ENCODE data around the gene ADAMTS9. TPM values are rescaled to one million over a fixed set of nuclear protein-coding genes. Genes with fewer than 3 reads are reported as not detected.

The ADAMTS9 gene
- total RNA-seq, 1 donor from 2014 or later: 74.1 TPM

DNA sequence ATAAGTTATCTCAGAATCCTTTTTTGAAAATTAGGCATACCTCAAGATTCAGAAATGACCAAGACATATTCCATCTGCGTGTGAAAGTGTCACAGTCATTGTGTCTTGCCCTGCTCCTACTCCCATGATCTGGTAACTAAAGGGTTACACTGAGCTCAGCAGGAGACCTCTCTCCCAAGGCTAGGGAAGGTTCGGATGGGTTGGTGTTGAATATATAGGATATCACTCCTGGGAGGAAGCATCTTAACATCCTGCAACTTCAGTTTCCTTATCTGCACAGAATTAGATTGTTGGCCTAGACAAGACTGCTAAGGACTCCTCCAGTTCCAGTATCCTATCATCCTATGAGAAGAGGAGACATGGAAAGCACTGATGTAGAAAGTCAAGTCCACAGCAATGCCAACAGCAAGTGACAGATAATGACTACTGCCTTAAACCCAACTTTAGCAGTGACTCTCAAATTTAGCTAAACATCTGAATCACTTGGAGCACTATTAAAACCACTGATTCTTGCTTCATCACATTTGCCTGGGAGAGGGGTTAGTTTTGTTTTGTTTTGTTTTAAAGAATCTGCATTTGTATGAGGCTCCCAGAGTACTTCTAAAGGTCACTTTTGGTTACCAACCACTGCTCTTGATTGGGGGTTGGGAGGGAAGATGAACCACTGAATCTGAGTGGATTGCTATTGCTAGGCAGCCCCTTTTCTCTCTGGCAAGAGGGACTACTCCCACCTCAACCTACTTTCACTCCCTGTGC is 9.7 kb downstream of the ADAMTS9 start:
- peaks cover 0 to 17% of the 10 kb centered on the region in 2 donors for H3K36me3 ChIP-seq
- H3K4me1 ChIP-seq: peaks cover 4 to 21% of the 10 kb centered on the region in 2 donors
- no peak for DNase-seq (ENCODE audit: low spot score in 2 of 2)
- H3K27me3 ChIP-seq: no peaks in the 10 kb centered on the region
- no peak overlapping the region for H3K4me3 ChIP-seq
- intact Hi-C loops (cut with DNase I): no loop called here
- peak overlapping the region; percentile 39 to 70 for H3K27ac ChIP-seq
- no peaks in the 10 kb centered on the region for H3K9me3 ChIP-seq
- TF ChIP-seq, protein P1, sequence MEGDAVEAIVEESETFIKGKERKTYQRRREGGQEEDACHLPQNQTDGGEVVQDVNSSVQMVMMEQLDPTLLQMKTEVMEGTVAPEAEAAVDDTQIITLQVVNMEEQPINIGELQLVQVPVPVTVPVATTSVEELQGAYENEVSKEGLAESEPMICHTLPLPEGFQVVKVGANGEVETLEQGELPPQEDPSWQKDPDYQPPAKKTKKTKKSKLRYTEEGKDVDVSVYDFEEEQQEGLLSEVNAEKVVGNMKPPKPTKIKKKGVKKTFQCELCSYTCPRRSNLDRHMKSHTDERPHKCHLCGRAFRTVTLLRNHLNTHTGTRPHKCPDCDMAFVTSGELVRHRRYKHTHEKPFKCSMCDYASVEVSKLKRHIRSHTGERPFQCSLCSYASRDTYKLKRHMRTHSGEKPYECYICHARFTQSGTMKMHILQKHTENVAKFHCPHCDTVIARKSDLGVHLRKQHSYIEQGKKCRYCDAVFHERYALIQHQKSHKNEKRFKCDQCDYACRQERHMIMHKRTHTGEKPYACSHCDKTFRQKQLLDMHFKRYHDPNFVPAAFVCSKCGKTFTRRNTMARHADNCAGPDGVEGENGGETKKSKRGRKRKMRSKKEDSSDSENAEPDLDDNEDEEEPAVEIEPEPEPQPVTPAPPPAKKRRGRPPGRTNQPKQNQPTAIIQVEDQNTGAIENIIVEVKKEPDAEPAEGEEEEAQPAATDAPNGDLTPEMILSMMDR (IDR thresholded peaks at IDR 0.05): no peak

DNA sequence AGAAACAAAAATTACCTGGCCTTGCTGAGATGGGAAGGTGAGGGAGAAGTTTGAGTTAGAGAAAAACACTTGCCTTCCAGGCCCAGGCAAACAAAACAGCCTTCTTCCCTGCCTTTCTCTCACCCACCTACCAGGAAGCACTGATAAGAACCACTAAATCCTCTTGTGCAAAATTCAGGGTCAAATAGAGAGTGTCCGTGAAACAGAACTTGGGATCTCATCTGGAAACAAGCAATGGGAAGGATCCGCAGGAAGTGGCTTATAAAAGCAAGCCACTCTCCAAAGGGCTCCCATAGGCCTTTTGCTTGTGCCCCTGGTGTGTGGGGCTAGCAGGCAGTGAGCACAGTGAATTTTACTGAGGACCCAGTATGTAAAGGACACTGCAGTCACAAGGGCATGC is 11.0 kb downstream of the ADAMTS9 start:
- Histone ChIP-seq H3K27me3 (no peaks in the 10 kb centered on the region), H3K4me3 (no peak overlapping the region), H3K9me3 (no peaks in the 10 kb centered on the region), H3K27ac (peak overlapping the region; percentile 55 to 70), H3K36me3 (peaks cover 0 to 17% of the 10 kb centered on the region in 2 donors), H3K4me1 (peaks cover 4 to 19% of the 10 kb centered on the region in 2 donors)
- no peak for DNase-seq (ENCODE audit: low spot score in 2 of 2)
- TF ChIP-seq, protein P1 (IDR thresholded peaks at IDR 0.05): no peak
- intact Hi-C loops (cut with DNase I): no loop called here

DNA sequence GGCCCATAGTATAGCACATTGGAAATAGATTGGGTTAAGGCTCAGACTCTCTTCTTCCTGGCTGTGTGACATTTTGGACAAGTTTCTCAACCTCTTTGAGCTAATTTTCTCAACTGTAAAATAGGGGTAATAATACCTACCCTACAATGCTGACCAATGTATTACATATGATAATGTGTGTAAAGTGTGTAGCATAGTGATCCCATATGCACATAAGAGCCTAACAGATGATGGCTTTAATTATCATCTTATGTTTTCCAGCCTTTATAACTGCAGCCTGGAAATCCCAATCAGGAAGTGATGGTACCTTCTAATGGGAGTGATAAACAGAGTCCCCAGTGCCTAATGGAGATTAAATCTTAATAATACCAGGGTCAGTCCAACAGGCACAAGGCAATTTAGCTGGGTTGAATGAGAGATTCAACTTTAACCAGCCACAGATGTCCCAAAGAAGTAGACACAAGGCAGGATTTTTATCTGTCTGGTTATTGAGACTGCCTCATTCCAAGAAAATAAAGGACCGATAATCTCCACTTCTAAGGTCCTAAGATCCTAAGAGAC is 12.0 kb downstream of the ADAMTS9 start:
- no peak overlapping the region for H3K4me3 ChIP-seq
- H3K27ac ChIP-seq: peak overlapping the region; percentile 70 to 73
- DNase-seq (ENCODE audit: low spot score in 2 of 2): no peak
- H3K36me3 ChIP-seq: peaks cover 0 to 17% of the 10 kb centered on the region in 2 donors
- H3K27me3 ChIP-seq: no peaks in the 10 kb centered on the region
- TF ChIP-seq, protein P1 (IDR thresholded peaks at IDR 0.05): no peak
- intact Hi-C loops (cut with DNase I): no loop called here
- no peaks in the 10 kb centered on the region for H3K9me3 ChIP-seq
- peaks cover 4 to 18% of the 10 kb centered on the region in 2 donors for H3K4me1 ChIP-seq

DNA sequence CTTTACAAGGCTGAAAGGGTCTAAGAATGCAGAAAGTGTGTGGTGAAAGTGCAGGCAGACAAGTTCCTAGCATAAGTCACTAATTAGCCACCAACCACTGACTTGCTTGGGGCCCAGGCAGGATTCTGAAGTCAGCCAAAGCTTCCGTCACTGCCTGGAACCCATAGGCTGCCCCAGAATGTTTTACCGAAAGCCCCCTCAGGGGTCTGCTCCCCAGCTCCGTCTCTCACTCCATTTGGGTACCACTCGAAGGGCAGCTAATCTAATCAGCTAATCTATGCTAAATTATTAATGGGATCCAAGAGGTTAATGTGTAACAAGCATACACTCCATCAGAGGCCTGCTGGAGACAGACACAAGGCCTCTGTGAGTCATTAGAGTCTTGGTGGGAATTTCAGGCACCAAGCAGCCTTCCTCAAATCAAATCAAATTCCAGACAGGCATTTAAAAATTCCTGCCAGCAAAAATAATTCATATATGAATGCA is 13.2 kb downstream of the ADAMTS9 start:
- DNase-seq (ENCODE audit: low spot score in 2 of 2): no peak
- intact Hi-C loops (cut with DNase I): no loop called here
- Histone ChIP-seq H3K4me1 (peaks cover 4 to 18% of the 10 kb centered on the region in 2 donors), H3K27me3 (no peaks in the 10 kb centered on the region), H3K36me3 (peaks cover 0 to 8% of the 10 kb centered on the region in 2 donors), H3K27ac (peak overlapping the region; percentile 70 to 73), H3K9me3 (no peaks in the 10 kb centered on the region), H3K4me3 (peak overlapping the region; percentile 2 to 40)
- TF ChIP-seq, protein P1 (IDR thresholded peaks at IDR 0.05): no peak

DNA sequence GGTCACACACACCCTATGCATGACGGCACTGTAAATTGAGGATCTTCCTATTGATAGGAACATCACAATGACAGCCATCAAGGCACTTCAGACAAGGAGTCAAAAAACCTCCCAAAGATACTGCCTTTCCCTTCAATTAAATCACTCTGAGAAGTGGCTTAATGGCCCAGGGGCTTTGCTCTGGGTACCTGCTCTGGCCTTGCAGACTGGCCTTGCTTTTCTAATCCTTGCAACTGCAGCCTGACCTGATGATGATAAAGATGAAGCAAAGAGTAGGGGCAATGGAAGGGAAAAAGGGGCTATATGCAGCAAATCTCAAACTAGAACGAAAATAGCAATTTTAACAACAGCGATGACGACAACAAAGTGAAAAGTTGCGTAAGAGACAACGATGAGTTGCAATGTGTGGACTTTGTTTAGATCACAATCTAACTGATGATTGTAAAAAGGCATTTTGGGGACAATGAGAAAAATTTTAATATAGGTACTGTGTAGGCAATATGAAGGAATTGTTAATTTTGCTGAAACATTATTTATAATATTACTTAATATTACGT is 14.6 kb downstream of the ADAMTS9 start:
- no peak overlapping the region for H3K27ac ChIP-seq
- peaks cover 0 to 2% of the 10 kb centered on the region in 2 donors for H3K36me3 ChIP-seq
- no peaks in the 10 kb centered on the region for H3K27me3 ChIP-seq
- TF ChIP-seq, protein P1 (IDR thresholded peaks at IDR 0.05): no peak
- intact Hi-C loops (cut with DNase I): no loop called here
- no peak for DNase-seq (ENCODE audit: low spot score in 2 of 2)
- H3K9me3 ChIP-seq: no peaks in the 10 kb centered on the region
- H3K4me1 ChIP-seq: peaks cover 4 to 27% of the 10 kb centered on the region in 2 donors
- no peak overlapping the region for H3K4me3 ChIP-seq

All from ascending aorta (tissue), 2 donors.